Esophagus muscularis mucosa (tissue), 3 donors: ENCODE results near the gene CNOT2.

Experiments
- POLR2A ChIP-seq: fragments of 450-650 bp; IDR thresholded peaks from one replicate; pipeline ENCODE4 v1.6.1; 2017; ENCODE audit warnings: antibody characterized with exemption, moderate library complexity, mild to moderate bottlenecking, low read depth
- TF ChIP-seq, protein P1 (sequence below), 3 experiments: fragments of 200-600 bp in 2 of 3; fragments of 450-650 bp in 1 of 3; sonication (generic) in 2 of 3; IDR thresholded peaks; one replicate each; pipeline ENCODE4 v1.5.1; 2017 to 2019; ENCODE audit warnings: antibody characterized with exemption in 3 of 3, mild to moderate bottlenecking in 2 of 3, moderate library complexity in 1 of 3

DNA sequence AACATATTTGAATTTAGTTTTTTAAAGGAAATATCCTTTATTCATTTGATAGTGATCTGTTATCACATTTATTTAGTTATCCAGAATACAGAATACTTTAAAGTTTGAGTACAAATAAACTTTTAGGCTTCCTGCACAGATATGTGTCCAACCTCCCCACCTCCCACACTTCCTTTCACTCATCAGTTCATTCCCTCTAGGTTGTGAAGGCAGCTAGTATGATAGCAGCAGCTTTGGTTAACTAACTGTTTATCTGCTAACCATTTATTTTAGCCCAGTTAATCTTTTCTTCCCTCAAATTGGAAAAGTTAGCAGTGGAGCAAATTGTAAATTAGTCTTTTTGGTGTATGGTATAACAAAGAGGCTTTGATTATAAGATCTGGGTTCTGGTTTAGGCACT is 35.7 kb downstream of the CNOT2 start:
- TF ChIP-seq, protein P1, sequence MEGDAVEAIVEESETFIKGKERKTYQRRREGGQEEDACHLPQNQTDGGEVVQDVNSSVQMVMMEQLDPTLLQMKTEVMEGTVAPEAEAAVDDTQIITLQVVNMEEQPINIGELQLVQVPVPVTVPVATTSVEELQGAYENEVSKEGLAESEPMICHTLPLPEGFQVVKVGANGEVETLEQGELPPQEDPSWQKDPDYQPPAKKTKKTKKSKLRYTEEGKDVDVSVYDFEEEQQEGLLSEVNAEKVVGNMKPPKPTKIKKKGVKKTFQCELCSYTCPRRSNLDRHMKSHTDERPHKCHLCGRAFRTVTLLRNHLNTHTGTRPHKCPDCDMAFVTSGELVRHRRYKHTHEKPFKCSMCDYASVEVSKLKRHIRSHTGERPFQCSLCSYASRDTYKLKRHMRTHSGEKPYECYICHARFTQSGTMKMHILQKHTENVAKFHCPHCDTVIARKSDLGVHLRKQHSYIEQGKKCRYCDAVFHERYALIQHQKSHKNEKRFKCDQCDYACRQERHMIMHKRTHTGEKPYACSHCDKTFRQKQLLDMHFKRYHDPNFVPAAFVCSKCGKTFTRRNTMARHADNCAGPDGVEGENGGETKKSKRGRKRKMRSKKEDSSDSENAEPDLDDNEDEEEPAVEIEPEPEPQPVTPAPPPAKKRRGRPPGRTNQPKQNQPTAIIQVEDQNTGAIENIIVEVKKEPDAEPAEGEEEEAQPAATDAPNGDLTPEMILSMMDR (IDR thresholded peaks at IDR 0.05), result no peak
- no peak for TF ChIP-seq POLR2A
